ENCODE results near the gene ADAMTS6.

ADAMTS6 gene

DNA sequence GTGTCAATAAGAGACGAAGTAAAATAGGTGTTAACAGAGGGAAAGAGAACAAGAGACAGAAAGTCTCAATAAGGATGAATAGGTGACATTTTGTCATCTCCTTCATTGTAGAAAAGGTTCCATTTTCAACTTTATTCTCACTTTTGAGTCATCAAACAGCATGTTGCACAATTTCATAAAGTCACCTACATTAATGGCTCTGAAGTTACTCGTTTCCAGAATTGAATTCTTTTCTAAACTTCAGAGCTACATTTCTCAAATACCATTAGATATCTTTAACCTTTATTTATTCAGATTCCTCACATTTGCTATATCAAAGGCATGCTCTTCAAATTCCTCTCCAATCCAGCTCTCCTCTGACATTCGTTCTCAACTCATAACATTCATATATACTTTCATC, 13.1 kb downstream of the ADAMTS6 start:
- H3K4me3 ChIP-seq (replicated peaks; ENCODE audit: low read depth, low read length), result no peak overlapping the region
- TF ChIP-seq, protein P1, sequence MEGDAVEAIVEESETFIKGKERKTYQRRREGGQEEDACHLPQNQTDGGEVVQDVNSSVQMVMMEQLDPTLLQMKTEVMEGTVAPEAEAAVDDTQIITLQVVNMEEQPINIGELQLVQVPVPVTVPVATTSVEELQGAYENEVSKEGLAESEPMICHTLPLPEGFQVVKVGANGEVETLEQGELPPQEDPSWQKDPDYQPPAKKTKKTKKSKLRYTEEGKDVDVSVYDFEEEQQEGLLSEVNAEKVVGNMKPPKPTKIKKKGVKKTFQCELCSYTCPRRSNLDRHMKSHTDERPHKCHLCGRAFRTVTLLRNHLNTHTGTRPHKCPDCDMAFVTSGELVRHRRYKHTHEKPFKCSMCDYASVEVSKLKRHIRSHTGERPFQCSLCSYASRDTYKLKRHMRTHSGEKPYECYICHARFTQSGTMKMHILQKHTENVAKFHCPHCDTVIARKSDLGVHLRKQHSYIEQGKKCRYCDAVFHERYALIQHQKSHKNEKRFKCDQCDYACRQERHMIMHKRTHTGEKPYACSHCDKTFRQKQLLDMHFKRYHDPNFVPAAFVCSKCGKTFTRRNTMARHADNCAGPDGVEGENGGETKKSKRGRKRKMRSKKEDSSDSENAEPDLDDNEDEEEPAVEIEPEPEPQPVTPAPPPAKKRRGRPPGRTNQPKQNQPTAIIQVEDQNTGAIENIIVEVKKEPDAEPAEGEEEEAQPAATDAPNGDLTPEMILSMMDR (IDR thresholded peaks at IDR 0.05; ENCODE audit: low read length, missing control alignments), result no peak
- DNase-seq (ENCODE audit: low read depth), result peak; percentile 31

GRCh38 chr5:65462139-65462705, 19.5 kb downstream of the ADAMTS6 start:
- DNase-seq (ENCODE audit: low read depth), result no peak
- no peak overlapping the region for H3K4me3 ChIP-seq (replicated peaks; ENCODE audit: low read depth, low read length)
- TF ChIP-seq, protein P1 (IDR thresholded peaks at IDR 0.05; ENCODE audit: low read length, missing control alignments), result no peak

DNA sequence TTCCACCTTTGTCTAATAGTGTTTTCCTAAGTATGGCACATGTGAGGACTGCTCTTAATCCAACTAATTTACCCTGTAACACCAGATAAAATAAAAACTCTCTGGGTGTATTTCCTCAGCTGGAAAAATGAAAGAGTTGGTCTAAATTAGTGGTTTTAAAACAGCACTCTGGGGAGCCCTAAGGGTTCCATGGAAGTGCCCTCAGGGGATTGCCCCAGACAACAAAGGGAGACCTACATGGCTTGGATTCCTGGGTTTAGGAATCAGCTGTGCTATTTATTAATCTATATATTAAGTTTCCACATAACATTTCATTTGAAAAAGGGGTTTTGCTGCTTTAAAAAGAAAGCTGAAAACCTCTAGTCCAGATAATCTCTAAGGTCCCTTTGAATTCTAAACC, 20.2 kb downstream of the ADAMTS6 start:
- DNase-seq (ENCODE audit: low read depth), result no peak
- TF ChIP-seq, protein P1 (IDR thresholded peaks at IDR 0.05; ENCODE audit: low read length, missing control alignments), result no peak

DNA sequence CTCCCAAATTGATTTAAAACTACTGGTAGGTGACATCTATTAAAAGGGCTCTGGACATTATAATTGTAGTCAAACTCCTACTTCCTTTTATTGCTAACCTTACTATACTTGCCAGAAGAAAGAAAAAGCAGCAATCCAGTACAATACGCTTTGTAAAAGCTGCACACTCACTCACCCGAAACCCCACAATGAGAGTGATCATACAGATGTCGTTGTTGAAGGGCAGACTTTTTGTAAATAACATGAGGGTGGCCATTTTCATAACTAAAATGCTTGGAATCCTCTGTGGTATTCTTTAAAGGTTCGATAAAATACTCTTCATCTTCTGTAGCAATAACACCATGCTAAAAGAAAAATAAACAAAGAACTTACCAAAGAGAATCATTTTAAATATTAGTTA, 21.7 kb downstream of the ADAMTS6 start:
- no peak overlapping the region for H3K4me3 ChIP-seq (replicated peaks; ENCODE audit: low read depth, low read length)

More for the DNA sequence above, 20.2 kb downstream of the ADAMTS6 start:
- no peak overlapping the region for H3K4me3 ChIP-seq (replicated peaks; ENCODE audit: low read depth, low read length)

DNA sequence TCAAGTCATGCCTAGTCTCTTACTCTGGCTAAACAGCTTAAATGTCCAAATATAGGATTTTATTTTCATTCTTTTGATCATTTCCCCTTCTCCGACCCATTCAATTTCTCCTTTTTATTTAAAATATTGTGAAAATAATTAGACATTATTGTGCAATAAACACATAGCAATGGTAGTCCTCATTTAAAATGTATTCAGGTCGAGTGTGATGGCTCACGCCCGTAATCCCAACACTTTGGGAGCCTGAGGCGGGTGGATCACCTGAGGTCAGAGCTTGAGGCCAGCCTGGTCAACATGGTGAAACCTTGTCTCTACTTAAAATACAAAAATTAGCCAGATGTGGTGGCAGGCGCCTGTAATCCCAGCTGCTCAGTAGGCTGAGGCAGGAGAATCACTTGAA, 26.7 kb downstream of the ADAMTS6 start:
- TF ChIP-seq, protein P1 (IDR thresholded peaks at IDR 0.05; ENCODE audit: low read length, missing control alignments), result no peak
- H3K4me3 ChIP-seq (replicated peaks; ENCODE audit: low read depth, low read length), result no peak overlapping the region
- no peak for DNase-seq (ENCODE audit: low read depth)

More for the DNA sequence above, 21.7 kb downstream of the ADAMTS6 start:
- DNase-seq (ENCODE audit: low read depth), result no peak
- TF ChIP-seq, protein P1 (IDR thresholded peaks at IDR 0.05; ENCODE audit: low read length, missing control alignments), result no peak

DNA sequence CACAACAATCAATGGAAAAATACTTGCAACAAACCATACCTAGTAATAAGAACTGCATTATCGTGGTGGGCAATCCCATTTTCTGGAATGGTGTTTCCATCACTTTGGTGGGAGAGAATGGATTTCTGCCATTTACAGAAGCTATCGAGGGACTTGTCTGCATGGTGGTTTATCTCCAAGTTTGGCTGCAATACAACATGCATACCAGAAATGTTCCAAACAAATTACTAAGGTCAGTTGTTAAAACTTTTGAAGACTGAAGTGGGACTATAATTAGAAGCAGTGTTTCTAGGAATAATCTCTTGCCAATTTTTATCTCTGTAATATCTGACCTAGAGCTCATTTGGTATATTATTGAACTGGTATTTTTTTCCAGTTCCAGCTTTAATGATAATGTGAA, 30.3 kb downstream of the ADAMTS6 start:
- TF ChIP-seq, protein P1 (IDR thresholded peaks at IDR 0.05; ENCODE audit: low read length, missing control alignments), result no peak
- DNase-seq (ENCODE audit: low read depth), result peak; percentile 19
- H3K4me3 ChIP-seq (replicated peaks; ENCODE audit: low read depth, low read length), result no peak overlapping the region

DNA sequence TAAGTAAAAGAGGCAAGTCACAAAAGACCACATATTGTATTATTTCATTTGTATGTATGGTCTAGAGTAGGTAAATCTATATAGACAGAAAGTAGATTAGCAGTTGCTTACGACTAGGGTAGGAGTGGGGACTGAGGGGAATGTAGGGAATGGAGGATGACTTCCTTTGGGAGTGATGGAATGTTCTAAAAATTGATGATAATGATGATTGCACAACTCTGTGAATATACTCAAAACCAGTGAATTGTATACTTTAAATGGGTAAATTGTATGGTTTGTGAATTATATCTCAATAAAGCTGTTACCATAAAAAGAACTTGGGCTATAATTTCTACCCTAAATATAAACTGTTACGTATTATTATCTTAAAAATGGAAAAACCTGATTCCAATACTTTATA, 35.0 kb downstream of the ADAMTS6 start:
- peak; percentile 54 for DNase-seq (ENCODE audit: low read depth)
- no peak overlapping the region for H3K4me3 ChIP-seq (replicated peaks; ENCODE audit: low read depth, low read length)
- TF ChIP-seq, protein P1 (IDR thresholded peaks at IDR 0.05; ENCODE audit: low read length, missing control alignments), result no peak

All from fibroblast of pulmonary artery (primary cell).